Measurements from ENCODE around the gene ADCYAP1.

The ADCYAP1 gene

DNA sequence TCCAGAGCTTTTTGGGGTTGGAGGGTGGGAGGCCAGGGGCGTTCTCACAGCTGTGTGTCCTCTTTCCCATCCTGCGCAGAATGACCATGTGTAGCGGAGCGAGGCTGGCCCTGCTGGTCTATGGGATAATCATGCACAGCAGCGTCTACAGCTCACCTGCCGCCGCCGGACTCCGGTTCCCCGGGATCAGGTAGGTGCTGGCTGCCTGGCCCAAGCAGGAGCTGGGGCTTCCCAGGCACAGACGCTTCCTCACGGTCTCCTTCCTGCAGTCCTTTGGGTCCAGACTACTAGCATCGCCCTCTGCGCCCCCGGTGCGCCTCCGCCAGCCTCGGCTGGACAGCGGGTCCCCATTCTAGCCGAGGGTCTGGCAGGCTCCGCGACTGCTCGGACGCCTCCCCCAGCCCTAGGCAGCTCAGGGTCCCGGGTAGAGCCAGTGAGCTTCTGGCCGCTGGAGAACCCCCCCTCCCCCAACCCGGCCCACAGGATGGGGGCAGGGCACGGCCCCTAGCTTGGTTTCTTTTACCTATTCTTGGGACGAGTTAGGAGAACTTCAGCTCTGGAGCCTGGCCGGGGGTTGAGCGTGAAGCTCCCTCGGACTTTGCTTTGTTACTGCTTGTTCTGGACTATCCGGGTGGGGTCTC is 756 bp downstream of the ADCYAP1 start:
- H3F3A ChIP-seq (ENCODE audit: insufficient read depth): no peaks in the 10 kb centered on the region
- no peak overlapping the region for H3K27ac ChIP-seq (ENCODE audit: low read depth, low read length)
- H3K9me2 ChIP-seq (replicated peaks; ENCODE audit: insufficient read depth, low read length): no peaks in the 10 kb centered on the region
- H3K9me3 ChIP-seq (ENCODE audit: insufficient read depth, low read length): no peaks in the 10 kb centered on the region
- TF ChIP-seq, protein P1, sequence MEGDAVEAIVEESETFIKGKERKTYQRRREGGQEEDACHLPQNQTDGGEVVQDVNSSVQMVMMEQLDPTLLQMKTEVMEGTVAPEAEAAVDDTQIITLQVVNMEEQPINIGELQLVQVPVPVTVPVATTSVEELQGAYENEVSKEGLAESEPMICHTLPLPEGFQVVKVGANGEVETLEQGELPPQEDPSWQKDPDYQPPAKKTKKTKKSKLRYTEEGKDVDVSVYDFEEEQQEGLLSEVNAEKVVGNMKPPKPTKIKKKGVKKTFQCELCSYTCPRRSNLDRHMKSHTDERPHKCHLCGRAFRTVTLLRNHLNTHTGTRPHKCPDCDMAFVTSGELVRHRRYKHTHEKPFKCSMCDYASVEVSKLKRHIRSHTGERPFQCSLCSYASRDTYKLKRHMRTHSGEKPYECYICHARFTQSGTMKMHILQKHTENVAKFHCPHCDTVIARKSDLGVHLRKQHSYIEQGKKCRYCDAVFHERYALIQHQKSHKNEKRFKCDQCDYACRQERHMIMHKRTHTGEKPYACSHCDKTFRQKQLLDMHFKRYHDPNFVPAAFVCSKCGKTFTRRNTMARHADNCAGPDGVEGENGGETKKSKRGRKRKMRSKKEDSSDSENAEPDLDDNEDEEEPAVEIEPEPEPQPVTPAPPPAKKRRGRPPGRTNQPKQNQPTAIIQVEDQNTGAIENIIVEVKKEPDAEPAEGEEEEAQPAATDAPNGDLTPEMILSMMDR (IDR thresholded peaks at IDR 0.05; ENCODE audit: insufficient read depth, low read length, poor library complexity, severe bottlenecking): no peak
- no peak for TF ChIP-seq EZH2phosphoT487 (conservative IDR thresholded peaks at IDR 0.05; ENCODE audit: low read length)
- H2AFZ ChIP-seq (ENCODE audit: low read depth, low read length, severe bottlenecking): no peak overlapping the region
- no peak overlapping the region for H3K9ac ChIP-seq (ENCODE audit: low read length)
- H3K4me2 ChIP-seq (ENCODE audit: low read depth, low read length, poor library complexity, severe bottlenecking): no peak overlapping the region
- no peaks in the 10 kb centered on the region for H3K27me3 ChIP-seq (ENCODE audit: low read length)
- H4K20me1 ChIP-seq (ENCODE audit: low read depth, low read length): no peaks in the 10 kb centered on the region
- no peak overlapping the region for H3K4me3 ChIP-seq (ENCODE audit: insufficient read depth, low read length, poor library complexity, severe bottlenecking)
- no peaks in the 10 kb centered on the region for H3K79me2 ChIP-seq (ENCODE audit: insufficient read depth, low read length)
- H3K36me3 ChIP-seq (ENCODE audit: low read length): no peaks in the 10 kb centered on the region

DNA sequence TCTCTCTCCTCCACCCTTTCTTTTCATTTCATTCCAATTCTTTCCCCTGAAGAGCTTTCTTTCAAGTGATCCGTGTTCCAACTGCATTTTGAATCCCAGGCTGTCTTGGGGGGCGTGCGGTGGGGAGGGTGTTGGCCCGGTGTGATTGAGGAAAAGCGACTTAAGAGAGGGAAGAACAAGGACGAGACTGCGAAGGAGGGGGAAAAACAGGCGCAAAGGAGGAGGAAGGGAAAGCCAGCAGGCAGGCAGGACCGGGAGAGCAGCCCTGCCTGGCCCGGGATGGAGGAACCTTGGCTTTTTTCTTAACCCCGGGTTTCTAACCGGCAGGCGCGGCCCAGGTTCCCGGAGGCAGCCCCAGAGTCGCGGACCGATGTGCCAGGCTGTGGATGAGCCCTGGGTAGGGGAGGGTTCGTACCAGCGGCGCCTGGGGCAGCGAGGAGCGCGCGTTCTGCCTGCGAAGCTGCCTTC is 1.3 kb downstream of the ADCYAP1 start:
- Histone ChIP-seq H2AFZ (ENCODE audit: low read depth, low read length, severe bottlenecking) (no peak overlapping the region), H3K36me3 (ENCODE audit: low read length) (no peaks in the 10 kb centered on the region), H3K9me3 (ENCODE audit: insufficient read depth, low read length) (no peaks in the 10 kb centered on the region), H3K9me2 (replicated peaks; ENCODE audit: insufficient read depth, low read length) (no peaks in the 10 kb centered on the region), H3K79me2 (ENCODE audit: insufficient read depth, low read length) (no peaks in the 10 kb centered on the region), H3K27ac (ENCODE audit: low read depth, low read length) (no peak overlapping the region), H3K9ac (ENCODE audit: low read length) (no peak overlapping the region), H3F3A (ENCODE audit: insufficient read depth) (no peaks in the 10 kb centered on the region), H4K20me1 (ENCODE audit: low read depth, low read length) (no peaks in the 10 kb centered on the region), H3K27me3 (ENCODE audit: low read length) (no peaks in the 10 kb centered on the region), H3K4me2 (ENCODE audit: low read depth, low read length, poor library complexity, severe bottlenecking) (no peak overlapping the region), H3K4me3 (ENCODE audit: insufficient read depth, low read length, poor library complexity, severe bottlenecking) (no peak overlapping the region)
- no peak for TF ChIP-seq EZH2phosphoT487 (conservative IDR thresholded peaks at IDR 0.05; ENCODE audit: low read length)
- TF ChIP-seq, protein P1 (IDR thresholded peaks at IDR 0.05; ENCODE audit: insufficient read depth, low read length, poor library complexity, severe bottlenecking): no peak

DNA sequence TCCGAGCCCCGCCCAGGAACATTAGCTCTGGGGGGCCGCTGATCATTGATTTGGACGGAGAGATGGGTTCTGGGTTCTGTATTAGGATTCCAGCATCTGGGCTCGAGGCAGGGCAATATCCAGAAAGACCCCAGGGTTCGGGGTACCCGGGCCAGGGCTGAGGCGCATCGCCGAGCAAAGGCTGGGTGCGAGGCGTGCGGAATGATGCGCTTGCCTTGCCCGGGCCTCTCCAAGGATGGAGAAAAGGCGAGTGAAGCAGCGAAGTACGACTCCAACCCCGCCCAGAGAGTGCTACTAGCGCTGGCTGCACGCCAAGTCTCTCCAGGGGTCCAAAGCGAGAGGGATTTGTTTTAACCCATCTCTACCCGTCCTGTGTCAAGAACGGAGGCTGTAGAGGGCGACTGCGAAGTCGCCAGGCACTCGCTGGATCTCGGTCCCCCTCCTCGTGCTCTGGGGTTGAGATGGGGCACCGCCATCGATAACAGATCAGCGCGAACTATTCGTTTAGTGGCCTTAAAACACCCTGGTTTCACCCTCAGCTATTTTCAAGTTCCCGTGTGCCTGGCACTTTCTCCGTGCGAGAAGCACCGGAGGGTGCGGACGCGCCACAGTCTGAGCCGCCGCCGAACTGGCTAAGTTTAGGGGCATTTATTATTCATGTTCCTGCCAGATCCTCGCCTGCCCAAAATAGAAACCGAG is 1.9 kb downstream of the ADCYAP1 start:
- Histone ChIP-seq H3K27ac (ENCODE audit: low read depth, low read length) (no peak overlapping the region), H3K4me3 (ENCODE audit: insufficient read depth, low read length, poor library complexity, severe bottlenecking) (no peak overlapping the region), H4K20me1 (ENCODE audit: low read depth, low read length) (no peaks in the 10 kb centered on the region), H3F3A (ENCODE audit: insufficient read depth) (no peaks in the 10 kb centered on the region), H3K27me3 (ENCODE audit: low read length) (no peaks in the 10 kb centered on the region), H3K9me2 (replicated peaks; ENCODE audit: insufficient read depth, low read length) (no peaks in the 10 kb centered on the region), H2AFZ (ENCODE audit: low read depth, low read length, severe bottlenecking) (no peak overlapping the region), H3K9ac (ENCODE audit: low read length) (no peak overlapping the region), H3K36me3 (ENCODE audit: low read length) (no peaks in the 10 kb centered on the region), H3K79me2 (ENCODE audit: insufficient read depth, low read length) (no peaks in the 10 kb centered on the region), H3K4me2 (ENCODE audit: low read depth, low read length, poor library complexity, severe bottlenecking) (no peak overlapping the region), H3K9me3 (ENCODE audit: insufficient read depth, low read length) (no peaks in the 10 kb centered on the region)
- TF ChIP-seq, protein P1 (IDR thresholded peaks at IDR 0.05; ENCODE audit: insufficient read depth, low read length, poor library complexity, severe bottlenecking): no peak
- TF ChIP-seq EZH2phosphoT487 (conservative IDR thresholded peaks at IDR 0.05; ENCODE audit: low read length): no peak
